Measurements from ENCODE around the gene TSEN2. TPM values are rescaled to one million over a fixed set of nuclear protein-coding genes. Genes with fewer than 3 reads are reported as not detected.

TSEN2 gene
- total and polyA plus RNA-seq, 10 donors, result 10.6 to 21.5 (median 14.4) TPM

DNA sequence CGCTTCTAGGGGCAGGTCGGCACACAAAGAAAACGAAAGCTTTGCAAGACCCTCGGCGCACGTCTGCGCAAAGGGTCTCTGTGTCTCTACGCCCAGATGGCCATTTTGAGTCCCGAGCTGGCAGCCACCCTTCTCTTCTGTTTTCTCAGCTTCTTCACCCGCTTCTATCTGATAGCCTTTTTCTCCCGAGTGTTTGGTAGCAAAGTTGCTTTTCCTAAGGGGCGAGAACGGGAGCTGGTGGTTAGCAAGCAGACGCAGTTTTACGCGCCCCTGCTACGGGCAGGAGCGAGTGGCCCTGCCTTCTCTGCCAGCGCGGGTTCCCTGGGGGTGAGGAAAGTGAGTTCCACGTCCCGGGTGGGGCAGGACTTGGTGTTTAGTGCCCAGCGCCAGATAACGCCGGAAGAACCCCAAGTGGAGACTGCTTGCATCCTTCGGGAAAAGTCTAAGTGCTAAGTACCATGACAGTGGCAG lies 69.7 kb downstream of the TSEN2 start:
- Histone ChIP-seq H3K4me3 (peak overlapping the region; percentile 30 to 68 (median 38)), H3K36me3 (no peaks in the 10 kb centered on the region), H3K27me3 (replicated peaks in 1 of 7) (peaks cover 0 to 60% (median 4%) of the 10 kb centered on the region in 7 donors), H3K9me3 (no peaks in the 10 kb centered on the region), H3K27ac (peak overlapping the region in 5 of 8 donors; percentile 38 to 62 (median 59)), H3K4me1 (peaks cover 16 to 45% (median 33%) of the 10 kb centered on the region in 6 donors)
- TF ChIP-seq POLR2A (IDR thresholded peaks at IDR 0.05) (no peak), POLR2AphosphoS5 (IDR thresholded peaks at IDR 0.05) (peak in 2 of 3 donors; percentile 37 to 50)
- WGBS, 5 donors, result 1 to 12% (median 5%) methylated on average over 26 of the region's 26 CpGs
- intact Hi-C loops (cut with DNase I; ENCODE audit: low total_unique reads), result loop anchor here (10.0 kb wide), 2 partner anchors 69 to 111 kb away; partner anchors contain the start of genes RAF1 and TSEN2
- DNase-seq, result peak; percentile 80

- H3K9me3 ChIP-seq, result no peaks in the 10 kb centered on the region
- peak overlapping the region; percentile 96 to 99 (median 97) for H3K27ac ChIP-seq
- peaks cover 0 to 49% (median 4%) of the 10 kb centered on the region in 7 donors for H3K27me3 ChIP-seq (replicated peaks in 1 of 7)
- no peak for DNase-seq
- H3K4me3 ChIP-seq, result peak overlapping the region; percentile 65 to 93 (median 83)
- TF ChIP-seq POLR2A (IDR thresholded peaks at IDR 0.05), result no peak
- TF ChIP-seq, protein P1, sequence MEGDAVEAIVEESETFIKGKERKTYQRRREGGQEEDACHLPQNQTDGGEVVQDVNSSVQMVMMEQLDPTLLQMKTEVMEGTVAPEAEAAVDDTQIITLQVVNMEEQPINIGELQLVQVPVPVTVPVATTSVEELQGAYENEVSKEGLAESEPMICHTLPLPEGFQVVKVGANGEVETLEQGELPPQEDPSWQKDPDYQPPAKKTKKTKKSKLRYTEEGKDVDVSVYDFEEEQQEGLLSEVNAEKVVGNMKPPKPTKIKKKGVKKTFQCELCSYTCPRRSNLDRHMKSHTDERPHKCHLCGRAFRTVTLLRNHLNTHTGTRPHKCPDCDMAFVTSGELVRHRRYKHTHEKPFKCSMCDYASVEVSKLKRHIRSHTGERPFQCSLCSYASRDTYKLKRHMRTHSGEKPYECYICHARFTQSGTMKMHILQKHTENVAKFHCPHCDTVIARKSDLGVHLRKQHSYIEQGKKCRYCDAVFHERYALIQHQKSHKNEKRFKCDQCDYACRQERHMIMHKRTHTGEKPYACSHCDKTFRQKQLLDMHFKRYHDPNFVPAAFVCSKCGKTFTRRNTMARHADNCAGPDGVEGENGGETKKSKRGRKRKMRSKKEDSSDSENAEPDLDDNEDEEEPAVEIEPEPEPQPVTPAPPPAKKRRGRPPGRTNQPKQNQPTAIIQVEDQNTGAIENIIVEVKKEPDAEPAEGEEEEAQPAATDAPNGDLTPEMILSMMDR (IDR thresholded peaks at IDR 0.05 in 8 of 11, conservative IDR thresholded peaks at IDR 0.05 in 3 of 11), result no peak
- TF ChIP-seq POLR2AphosphoS5 (IDR thresholded peaks at IDR 0.05), result no peak
- WGBS, 5 donors, result 1 to 3% (median 2%) methylated on average over 8 of the region's 8 CpGs
- H3K4me1 ChIP-seq, result peaks cover 16 to 69% (median 55%) of the 10 kb centered on the region in 6 donors
- H3K36me3 ChIP-seq, result no peaks in the 10 kb centered on the region
- intact Hi-C loops (cut with DNase I; ENCODE audit: low total_unique reads), result loop anchor here (10.0 kb wide), 2 partner anchors 72 to 108 kb away; partner anchors contain the start of genes RAF1 and TSEN2
Observed at GRCh38 chr3:12556314-12556689, 72.0 kb downstream of the TSEN2 start.

- WGBS, 5 donors, result 0 to 1% (median 0%) methylated on average over 30 to 77 of the region's 77 CpGs
- H3K36me3 ChIP-seq, result no peaks in the 10 kb centered on the region
- peak; percentile 98 for DNase-seq
- H3K4me3 ChIP-seq, result peak within 1 kb of the TSS; percentile 65 to 93 (median 83)
- intact Hi-C loops (cut with DNase I; ENCODE audit: low total_unique reads), result loop anchor here (10.0 kb wide), 2 partner anchors 72 to 108 kb away; partner anchors contain the start of genes RAF1 and TSEN2
- peaks cover 16 to 74% (median 57%) of the 10 kb centered on the region in 6 donors for H3K4me1 ChIP-seq
- no peaks in the 10 kb centered on the region for H3K9me3 ChIP-seq
- H3K27me3 ChIP-seq (replicated peaks in 1 of 7), result peaks cover 0 to 43% (median 4%) of the 10 kb centered on the region in 7 donors
- peak within 1 kb of the TSS; percentile 96 to 99 (median 97) for H3K27ac ChIP-seq
- peak; percentile 99 for TF ChIP-seq POLR2AphosphoS5 (IDR thresholded peaks at IDR 0.05)
- peak; percentile 80 to 96 (median 94) for TF ChIP-seq POLR2A (IDR thresholded peaks at IDR 0.05)
- TF ChIP-seq, protein P1 (IDR thresholded peaks at IDR 0.05 in 8 of 11, conservative IDR thresholded peaks at IDR 0.05 in 3 of 11), result no peak
Observed at GRCh38 chr3:12556690-12557472, 72.6 kb downstream of the TSEN2 start, which contains the start of gene MKRN2. MKRN2 (plus strand) TSS chr3:12557087; CDS start chr3:12557151, 64 bp downstream.

DNA sequence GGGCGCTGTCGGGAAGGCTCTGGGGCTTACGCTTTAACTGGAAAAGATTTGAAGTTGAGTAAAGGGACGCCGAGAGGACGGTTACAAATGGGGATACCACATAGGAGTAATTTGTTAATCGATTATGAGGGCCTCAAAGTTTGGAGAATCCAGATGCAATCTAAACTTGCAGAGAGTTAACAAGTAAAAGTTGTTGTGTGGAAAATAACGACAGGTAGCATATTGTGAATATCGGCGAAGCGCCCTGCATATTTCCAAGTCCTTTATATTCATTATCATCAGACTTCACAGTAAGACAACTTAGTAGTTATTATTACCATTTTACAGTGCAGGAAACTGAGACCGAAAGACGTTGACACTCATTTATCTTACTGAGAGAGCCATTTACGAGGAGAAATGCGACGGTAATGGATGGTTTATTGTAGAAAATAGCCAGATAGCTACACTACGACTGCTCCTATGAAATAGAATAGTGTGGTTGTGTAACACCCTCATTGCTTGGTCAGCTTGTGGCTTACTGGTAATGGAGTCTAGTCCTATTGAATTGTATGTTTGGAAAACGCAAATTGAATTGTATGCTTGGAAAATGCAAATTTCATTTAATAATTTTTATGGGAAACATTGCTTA lies 73.3 kb downstream of the TSEN2 start:
- H3K27me3 ChIP-seq (replicated peaks in 1 of 7), result peaks cover 0 to 36% (median 4%) of the 10 kb centered on the region in 7 donors
- DNase-seq, result no peak
- H3K9me3 ChIP-seq, result no peaks in the 10 kb centered on the region
- intact Hi-C loops (cut with DNase I; ENCODE audit: low total_unique reads), result loop anchor here (10.0 kb wide), 2 partner anchors 73 to 107 kb away; partner anchors contain the start of genes RAF1 and TSEN2
- H3K27ac ChIP-seq, result peak overlapping the region; percentile 96 to 99 (median 97)
- H3K4me1 ChIP-seq, result peaks cover 16 to 80% (median 61%) of the 10 kb centered on the region in 6 donors
- no peaks in the 10 kb centered on the region for H3K36me3 ChIP-seq
- peak overlapping the region; percentile 65 to 93 (median 83) for H3K4me3 ChIP-seq
- TF ChIP-seq, protein P1 (IDR thresholded peaks at IDR 0.05 in 8 of 11, conservative IDR thresholded peaks at IDR 0.05 in 3 of 11), result no peak
- TF ChIP-seq POLR2A (IDR thresholded peaks at IDR 0.05), result no peak
- no peak for TF ChIP-seq POLR2AphosphoS5 (IDR thresholded peaks at IDR 0.05)
- 1 to 3% (median 2%) methylated on average over 18 of the region's 18 CpGs for WGBS, 5 donors

Data from spleen (tissue), 11 donors.